SK-N-SH treated with all-trans-retinoic acid at 6 μM for 48 hours (cell line): ENCODE measurements around the gene RP9.

Experiments
- PPARA ChIP-seq: fragments of 250-450 bp; sonication (Bioruptor Pico); IDR thresholded peaks from 2 replicates; pipeline ENCODE4 v1.5.0; 2020; ENCODE audit warnings: mild to moderate bottlenecking, borderline replicate concordance
- ZNF565 ChIP-seq: fragments of 450-650 bp; formaldehyde crosslinking; conservative IDR thresholded peaks from 2 replicates; pipeline ENCODE4 v1.5.0; 2020; ENCODE audit warnings: low read depth, mild to moderate bottlenecking, moderate library complexity
- TF ChIP-seq, protein P1 (sequence below): fragments of 250-450 bp; sonication (Bioruptor Pico); IDR thresholded peaks from 2 replicates; pipeline ENCODE4 v1.8.0; 2020; ENCODE audit warnings: mild to moderate bottlenecking, moderate library complexity, borderline replicate concordance

DNA sequence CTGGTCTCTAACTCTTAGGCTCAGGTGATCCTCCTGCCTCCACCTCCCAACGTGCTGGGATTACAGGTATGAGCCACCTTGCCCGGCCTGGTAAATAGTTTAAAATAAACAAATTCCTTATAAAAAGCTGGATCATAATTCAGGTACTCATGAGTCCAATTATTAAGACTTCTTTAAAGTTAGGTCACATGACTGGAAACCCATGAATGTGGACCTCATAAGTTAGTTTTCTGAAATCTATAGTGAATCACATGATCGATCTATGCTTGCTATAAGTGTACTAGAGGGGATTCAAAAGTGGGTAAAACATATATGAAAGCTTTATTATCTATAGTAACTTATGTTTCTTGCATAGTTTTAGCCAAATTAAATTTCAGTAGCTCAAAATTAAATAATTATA is 60.9 kb downstream of the RP9 start:
- TF ChIP-seq ZNF565 (CRISPR knock-in tag): no peak
- no peak for TF ChIP-seq PPARA (CRISPR knock-in tag)
- TF ChIP-seq, protein P1, sequence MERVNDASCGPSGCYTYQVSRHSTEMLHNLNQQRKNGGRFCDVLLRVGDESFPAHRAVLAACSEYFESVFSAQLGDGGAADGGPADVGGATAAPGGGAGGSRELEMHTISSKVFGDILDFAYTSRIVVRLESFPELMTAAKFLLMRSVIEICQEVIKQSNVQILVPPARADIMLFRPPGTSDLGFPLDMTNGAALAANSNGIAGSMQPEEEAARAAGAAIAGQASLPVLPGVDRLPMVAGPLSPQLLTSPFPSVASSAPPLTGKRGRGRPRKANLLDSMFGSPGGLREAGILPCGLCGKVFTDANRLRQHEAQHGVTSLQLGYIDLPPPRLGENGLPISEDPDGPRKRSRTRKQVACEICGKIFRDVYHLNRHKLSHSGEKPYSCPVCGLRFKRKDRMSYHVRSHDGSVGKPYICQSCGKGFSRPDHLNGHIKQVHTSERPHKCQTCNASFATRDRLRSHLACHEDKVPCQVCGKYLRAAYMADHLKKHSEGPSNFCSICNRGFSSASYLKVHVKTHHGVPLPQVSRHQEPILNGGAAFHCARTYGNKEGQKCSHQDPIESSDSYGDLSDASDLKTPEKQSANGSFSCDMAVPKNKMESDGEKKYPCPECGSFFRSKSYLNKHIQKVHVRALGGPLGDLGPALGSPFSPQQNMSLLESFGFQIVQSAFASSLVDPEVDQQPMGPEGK (CRISPR knock-in tag): no peak
